HepG2 (cell line): ENCODE data around the gene RHOV. TPM values are rescaled to one million over a fixed set of nuclear protein-coding genes. Genes with fewer than 3 reads are reported as not detected.

Source experiments
- ATM ChIP-seq: fragments of 450-650 bp; IDR thresholded peaks from 2 replicates; pipeline ENCODE4 v1.7.1; 2017; ENCODE audit warnings: mild to moderate bottlenecking, borderline replicate concordance
- BCL6 ChIP-seq: IDR thresholded peaks from 2 replicates; pipeline ENCODE4 v1.6.1; 2016; ENCODE audit warnings: missing genetic modification reagents, missing compliant biosample characterization
- CCDC6 ChIP-seq: sonication (generic); formaldehyde crosslinking; IDR thresholded peaks from 2 replicates; pipeline ENCODE4 v1.8.1; 2022; ENCODE audit warnings: mild to moderate bottlenecking, missing genetic modification reagents, moderate library complexity
- CEBPB ChIP-seq: IDR thresholded peaks from 2 replicates; pipeline ENCODE4 v1.6.1; 2011; ENCODE audit warnings: low read depth, low read length, improper control_type of control experiment, borderline replicate concordance
- ETV5 ChIP-seq: IDR thresholded peaks from 2 replicates; pipeline ENCODE4 v1.6.1; 2018; ENCODE audit warnings: missing biosample characterization, missing genetic modification reagents, inconsistent platforms, borderline replicate concordance
- GFI1 ChIP-seq: sonication (generic); formaldehyde crosslinking; IDR thresholded peaks from 2 replicates; pipeline ENCODE4 v1.5.0; 2020; ENCODE audit warnings: missing genetic modification reagents, mild to moderate bottlenecking, borderline replicate concordance
- HNRNPLL ChIP-seq: fragments of 200-400 bp; formaldehyde crosslinking; IDR thresholded peaks from 2 replicates; pipeline ENCODE4 v1.6.1; 2017; ENCODE audit warnings: mild to moderate bottlenecking, low read depth, low read length; ENCODE audit not compliant: poor library complexity, severe bottlenecking
- MATR3 ChIP-seq: sonication (generic); formaldehyde crosslinking; IDR thresholded peaks from 2 replicates; pipeline ENCODE4 v1.4.0; 2020; ENCODE audit warnings: missing genetic modification reagents
- ONECUT2 ChIP-seq: sonication (generic); formaldehyde crosslinking; IDR thresholded peaks from 2 replicates; pipeline ENCODE4 v1.4.0; 2020; ENCODE audit warnings: missing genetic modification reagents
- RFXAP ChIP-seq: sonication (generic); formaldehyde crosslinking; IDR thresholded peaks from 2 replicates; pipeline ENCODE4 v1.4.0; 2020; ENCODE audit warnings: missing genetic modification reagents, borderline replicate concordance
- RORA ChIP-seq: sonication (generic); formaldehyde crosslinking; IDR thresholded peaks from 2 replicates; pipeline ENCODE4 v1.5.0; 2020; ENCODE audit warnings: mild to moderate bottlenecking, missing genetic modification reagents, moderate library complexity
- SAFB2 ChIP-seq: sonication (generic); formaldehyde crosslinking; IDR thresholded peaks from 2 replicates; pipeline ENCODE4 v1.5.1; 2020; ENCODE audit warnings: missing genetic modification reagents, low read depth, mild to moderate bottlenecking, borderline replicate concordance
- SUZ12 ChIP-seq: fragments of 150-350 bp; IDR thresholded peaks from 2 replicates; pipeline ENCODE4 v1.6.1; 2014; ENCODE audit warnings: low read depth, low read length
- ZFP41 ChIP-seq: sonication (generic); formaldehyde crosslinking; IDR thresholded peaks from 2 replicates; pipeline ENCODE4 v1.4.0; 2020; ENCODE audit warnings: mild to moderate bottlenecking, missing genetic modification reagents, borderline replicate concordance
- ZIK1 ChIP-seq: sonication (generic); formaldehyde crosslinking; IDR thresholded peaks from 2 replicates; pipeline ENCODE4 v1.5.0; 2020; ENCODE audit warnings: mild to moderate bottlenecking, low read depth, missing genetic modification reagents, borderline replicate concordance
- ZKSCAN8 ChIP-seq: IDR thresholded peaks from 2 replicates; pipeline ENCODE4 v1.6.1; 2016; ENCODE audit warnings: borderline replicate concordance, missing genetic modification reagents, missing compliant biosample characterization
- ZNF572 ChIP-seq: sonication (generic); formaldehyde crosslinking; IDR thresholded peaks from 2 replicates; pipeline ENCODE4 v1.5.1; 2020; ENCODE audit warnings: mild to moderate bottlenecking, missing genetic modification reagents
- ZNF615 ChIP-seq: sonication (generic); formaldehyde crosslinking; IDR thresholded peaks from 2 replicates; pipeline ENCODE4 v1.5.0; 2020; ENCODE audit warnings: mild to moderate bottlenecking, missing genetic modification reagents, borderline replicate concordance
- ZSCAN31 ChIP-seq: sonication (generic); formaldehyde crosslinking; IDR thresholded peaks from 2 replicates; pipeline ENCODE4 v1.5.0; 2020; ENCODE audit warnings: low read depth, mild to moderate bottlenecking, missing genetic modification reagents
- polyA plus RNA-seq, 8 experiments: library from polyadenylated mRNA; depleted of rRNA in 3 of 8; stranded (reverse) in 7 of 8; unstranded in 1 of 8; fragments of >200 nt; fragmentation: Illumina TruSeq in 4 of 8; extraction: Trizol in 4 of 8; gene quantifications; 2 replicates each; pipeline versions ENCODE4 v1.2.1 to v1.2.3, GENCODE V29; 2011 to 2016; ENCODE audit warnings: low read depth in 4 of 8, missing spikeins in 1 of 8, mixed read lengths in 1 of 8; ENCODE audit not compliant: insufficient read depth in 1 of 8
- total RNA-seq, 5 experiments: library from RNA; depleted of rRNA; stranded (reverse); fragments of >200 nt; fragmentation: Illumina TruSeq; extraction: Trizol; gene quantifications; 2 replicates each; pipeline ENCODE4 v1.2.3, GENCODE V29; 2016; ENCODE audit warnings: low read depth in 1 of 5
- TF ChIP-seq, protein P1 (sequence below): sonication (generic); formaldehyde crosslinking; IDR thresholded peaks from 2 replicates; pipeline ENCODE4 v1.4.0; 2020; ENCODE audit warnings: low read depth, mild to moderate bottlenecking, missing genetic modification reagents
- TF ChIP-seq, protein P2 (sequence below): sonication (generic); formaldehyde crosslinking; IDR thresholded peaks from 2 replicates; pipeline ENCODE4 v1.4.0; 2020; ENCODE audit warnings: mild to moderate bottlenecking, missing genetic modification reagents
- TF ChIP-seq, protein P3 (sequence below): sonication (generic); formaldehyde crosslinking; IDR thresholded peaks from 2 replicates; pipeline ENCODE4 v1.5.0; 2020; ENCODE audit warnings: missing genetic modification reagents
- TF ChIP-seq, protein P4 (sequence below): sonication (generic); formaldehyde crosslinking; IDR thresholded peaks from 2 replicates; pipeline ENCODE4 v1.5.0; 2020; ENCODE audit warnings: missing genetic modification reagents, mild to moderate bottlenecking, borderline replicate concordance

Gene RHOV
- total and polyA plus RNA-seq, 2 of the 13 experiments (the other 11 are each of a cell fraction or from before 2014, with no cell fraction given): 0.17 to 0.18 TPM

DNA sequence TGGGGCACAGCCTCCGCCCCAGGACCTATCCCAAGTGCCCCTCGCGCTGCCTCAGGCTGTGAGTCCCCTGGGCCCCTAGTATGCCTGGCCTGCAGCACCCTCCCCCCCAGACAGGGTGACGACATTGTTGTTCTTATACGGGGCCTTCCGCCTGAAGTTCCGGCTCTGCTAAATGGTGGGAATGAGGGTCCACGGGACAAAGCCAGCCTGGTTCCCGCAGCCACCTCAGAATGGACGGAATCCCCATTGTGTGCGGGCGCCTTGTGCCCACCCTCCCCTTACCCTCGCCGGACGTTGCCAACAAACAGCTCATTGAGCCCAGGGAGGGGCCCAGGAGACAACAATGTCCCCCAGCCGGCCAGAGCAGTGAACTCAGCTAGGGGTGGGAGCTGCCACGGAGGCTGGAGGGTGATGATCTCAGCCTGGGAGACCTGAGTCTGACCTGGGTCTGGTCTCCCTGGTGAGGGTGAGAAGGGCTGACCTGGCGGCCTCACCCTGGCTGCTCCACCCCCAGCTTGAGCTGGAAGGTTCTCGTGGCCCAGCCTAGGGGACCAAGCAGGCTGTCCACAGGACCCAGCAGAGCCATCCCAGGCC lies 44.9 kb upstream of the RHOV start (continued):
- TF ChIP-seq, protein P1, sequence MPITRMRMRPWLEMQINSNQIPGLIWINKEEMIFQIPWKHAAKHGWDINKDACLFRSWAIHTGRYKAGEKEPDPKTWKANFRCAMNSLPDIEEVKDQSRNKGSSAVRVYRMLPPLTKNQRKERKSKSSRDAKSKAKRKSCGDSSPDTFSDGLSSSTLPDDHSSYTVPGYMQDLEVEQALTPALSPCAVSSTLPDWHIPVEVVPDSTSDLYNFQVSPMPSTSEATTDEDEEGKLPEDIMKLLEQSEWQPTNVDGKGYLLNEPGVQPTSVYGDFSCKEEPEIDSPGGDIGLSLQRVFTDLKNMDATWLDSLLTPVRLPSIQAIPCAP (CRISPR knock-in tag): no peak
- TF ChIP-seq GFI1 (CRISPR knock-in tag) (no peak), ETV5 (peak; percentile 69), HNRNPLL (peak; percentile 35), ZFP41 (CRISPR knock-in tag) (no peak), ZKSCAN8 (CRISPR knock-in tag) (no peak), ATM (no peak), ZIK1 (CRISPR knock-in tag) (no peak; the same call in 1 of the 2 replicates), ZNF615 (CRISPR knock-in tag) (no peak), ZSCAN31 (no peak), SAFB2 (CRISPR knock-in tag) (peak; percentile 65; the same call in 1 of the 2 replicates), ZNF572 (CRISPR knock-in tag) (no peak), ONECUT2 (no peak), RORA (CRISPR knock-in tag) (no peak), SUZ12 (no peak), CEBPB (no peak), CCDC6 (CRISPR knock-in tag) (no peak), MATR3 (no peak), RFXAP (CRISPR knock-in tag) (no peak), BCL6 (CRISPR knock-in tag) (no peak)
- TF ChIP-seq, protein P2, sequence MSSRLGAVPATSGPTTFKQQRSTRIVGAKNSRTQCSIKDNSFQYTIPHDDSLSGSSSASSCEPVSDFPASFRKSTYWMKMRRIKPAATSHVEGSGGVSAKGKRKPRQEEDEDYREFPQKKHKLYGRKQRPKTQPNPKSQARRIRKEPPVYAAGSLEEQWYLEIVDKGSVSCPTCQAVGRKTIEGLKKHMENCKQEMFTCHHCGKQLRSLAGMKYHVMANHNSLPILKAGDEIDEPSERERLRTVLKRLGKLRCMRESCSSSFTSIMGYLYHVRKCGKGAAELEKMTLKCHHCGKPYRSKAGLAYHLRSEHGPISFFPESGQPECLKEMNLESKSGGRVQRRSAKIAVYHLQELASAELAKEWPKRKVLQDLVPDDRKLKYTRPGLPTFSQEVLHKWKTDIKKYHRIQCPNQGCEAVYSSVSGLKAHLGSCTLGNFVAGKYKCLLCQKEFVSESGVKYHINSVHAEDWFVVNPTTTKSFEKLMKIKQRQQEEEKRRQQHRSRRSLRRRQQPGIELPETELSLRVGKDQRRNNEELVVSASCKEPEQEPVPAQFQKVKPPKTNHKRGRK (CRISPR knock-in tag): no peak
- TF ChIP-seq, protein P3, sequence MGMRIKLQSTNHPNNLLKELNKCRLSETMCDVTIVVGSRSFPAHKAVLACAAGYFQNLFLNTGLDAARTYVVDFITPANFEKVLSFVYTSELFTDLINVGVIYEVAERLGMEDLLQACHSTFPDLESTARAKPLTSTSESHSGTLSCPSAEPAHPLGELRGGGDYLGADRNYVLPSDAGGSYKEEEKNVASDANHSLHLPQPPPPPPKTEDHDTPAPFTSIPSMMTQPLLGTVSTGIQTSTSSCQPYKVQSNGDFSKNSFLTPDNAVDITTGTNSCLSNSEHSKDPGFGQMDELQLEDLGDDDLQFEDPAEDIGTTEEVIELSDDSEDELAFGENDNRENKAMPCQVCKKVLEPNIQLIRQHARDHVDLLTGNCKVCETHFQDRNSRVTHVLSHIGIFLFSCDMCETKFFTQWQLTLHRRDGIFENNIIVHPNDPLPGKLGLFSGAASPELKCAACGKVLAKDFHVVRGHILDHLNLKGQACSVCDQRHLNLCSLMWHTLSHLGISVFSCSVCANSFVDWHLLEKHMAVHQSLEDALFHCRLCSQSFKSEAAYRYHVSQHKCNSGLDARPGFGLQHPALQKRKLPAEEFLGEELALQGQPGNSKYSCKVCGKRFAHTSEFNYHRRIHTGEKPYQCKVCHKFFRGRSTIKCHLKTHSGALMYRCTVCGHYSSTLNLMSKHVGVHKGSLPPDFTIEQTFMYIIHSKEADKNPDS: no peak
- TF ChIP-seq, protein P4, sequence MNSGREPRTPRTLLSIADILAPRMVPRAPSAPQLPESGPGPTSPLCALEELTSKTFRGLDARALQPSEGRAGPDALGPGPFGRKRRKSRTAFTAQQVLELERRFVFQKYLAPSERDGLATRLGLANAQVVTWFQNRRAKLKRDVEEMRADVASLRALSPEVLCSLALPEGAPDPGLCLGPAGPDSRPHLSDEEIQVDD: no peak
